Muscle layer of duodenum (tissue), 2 donors: Measurements from ENCODE around the gene IGSF3.
"Not testable (repeated sequence)": the region's sequence is repeated elsewhere in the genome, so short reads cannot be mapped to it uniquely, and the experiment has no call there.

Experiments used
- H3K27ac ChIP-seq: one replicate; pipeline ENCODE4 v1.7.0; 2013; ENCODE audit warnings: mild to moderate bottlenecking, low read length
- H3K27me3 ChIP-seq: one replicate; pipeline ENCODE4 v1.7.0; 2013; ENCODE audit warnings: low read depth, mild to moderate bottlenecking, control low read depth, low read length
- H3K36me3 ChIP-seq, 2 donors: one replicate each; pipeline ENCODE4 v1.7.0; 2013; ENCODE audit warnings: low read length in 2 of 2, control low read depth in 1 of 2, mild to moderate bottlenecking in 1 of 2; ENCODE audit not compliant: insufficient read depth in 2 of 2, control insufficient read depth in 1 of 2
- H3K4me1 ChIP-seq, 2 donors: one replicate each; pipeline ENCODE4 v1.7.0; 2013; ENCODE audit warnings: low read length in 2 of 2, mild to moderate bottlenecking in 2 of 2, control low read depth in 1 of 2, moderate library complexity in 1 of 2; ENCODE audit not compliant: insufficient read depth in 2 of 2, control insufficient read depth in 1 of 2
- H3K4me3 ChIP-seq, 2 donors: one replicate each; pipeline ENCODE4 v1.7.0; 2013; ENCODE audit warnings: low read length in 2 of 2, low read depth in 1 of 2, mild to moderate bottlenecking in 1 of 2
- H3K9me3 ChIP-seq, 2 donors: one replicate each; pipeline ENCODE4 v1.7.0; 2013; ENCODE audit warnings: low read length in 2 of 2, control low read depth in 1 of 2, mild to moderate bottlenecking in 1 of 2; ENCODE audit not compliant: control insufficient read depth in 1 of 2
- donor health status: healthy.

IGSF3 gene

GRCh38 chr1:116606067-116606466, 61.5 kb downstream of the IGSF3 start:
- H3K27ac ChIP-seq, H3K27me3 ChIP-seq, H3K4me1 ChIP-seq, H3K36me3 ChIP-seq, H3K9me3 ChIP-seq, H3K4me3 ChIP-seq: not testable (repeated sequence)

- no peaks in the 10 kb centered on the region for H3K9me3 ChIP-seq
- no peak overlapping the region for H3K27ac ChIP-seq
- H3K4me3 ChIP-seq, result no peak overlapping the region
- no peaks in the 10 kb centered on the region for H3K27me3 ChIP-seq
- no peaks in the 10 kb centered on the region for H3K4me1 ChIP-seq
- H3K36me3 ChIP-seq, result no peaks in the 10 kb centered on the region
Observed at GRCh38 chr1:116605315-116605714, 62.2 kb downstream of the IGSF3 start.

- not testable (repeated sequence) for H3K27ac ChIP-seq, H3K27me3 ChIP-seq
Observed at GRCh38 chr1:116604408-116604807, 63.1 kb downstream of the IGSF3 start.

GRCh38 chr1:116603646-116604045, 63.9 kb downstream of the IGSF3 start:
- H3K4me1 ChIP-seq, H3K4me3 ChIP-seq, H3K36me3 ChIP-seq, H3K27ac ChIP-seq, H3K9me3 ChIP-seq, H3K27me3 ChIP-seq: not testable (repeated sequence)

More at GRCh38 chr1:116604408-116604807, 63.1 kb downstream of the IGSF3 start:
- not testable (repeated sequence) for H3K4me3 ChIP-seq, H3K9me3 ChIP-seq, H3K4me1 ChIP-seq, H3K36me3 ChIP-seq

- not testable (repeated sequence) for H3K27me3 ChIP-seq, H3K27ac ChIP-seq, H3K4me3 ChIP-seq, H3K36me3 ChIP-seq, H3K4me1 ChIP-seq, H3K9me3 ChIP-seq
Observed at GRCh38 chr1:116599369-116599768, 68.2 kb downstream of the IGSF3 start.

GRCh38 chr1:116598420-116599036, 69.0 kb downstream of the IGSF3 start:
- not testable (repeated sequence) for H3K4me3 ChIP-seq, H3K27ac ChIP-seq, H3K27me3 ChIP-seq

GRCh38 chr1:116597388-116597787, 70.1 kb downstream of the IGSF3 start:
- not testable (repeated sequence) for H3K9me3 ChIP-seq, H3K4me3 ChIP-seq, H3K27ac ChIP-seq, H3K27me3 ChIP-seq, H3K36me3 ChIP-seq, H3K4me1 ChIP-seq

More at GRCh38 chr1:116598420-116599036, 69.0 kb downstream of the IGSF3 start:
- not testable (repeated sequence) for H3K9me3 ChIP-seq, H3K4me1 ChIP-seq, H3K36me3 ChIP-seq

- not testable (repeated sequence) for H3K36me3 ChIP-seq, H3K9me3 ChIP-seq, H3K27ac ChIP-seq, H3K4me1 ChIP-seq, H3K4me3 ChIP-seq, H3K27me3 ChIP-seq
Observed at GRCh38 chr1:116596742-116597307, 70.7 kb downstream of the IGSF3 start.

GRCh38 chr1:116595946-116596741, 71.4 kb downstream of the IGSF3 start:
- H3K4me3 ChIP-seq, result peak overlapping the region in 1 of 2 donors; percentile 7
- not testable (repeated sequence) for H3K4me1 ChIP-seq, H3K36me3 ChIP-seq, H3K27me3 ChIP-seq, H3K9me3 ChIP-seq, H3K27ac ChIP-seq

- not testable (repeated sequence) for H3K4me3 ChIP-seq, H3K27ac ChIP-seq, H3K27me3 ChIP-seq, H3K9me3 ChIP-seq, H3K4me1 ChIP-seq, H3K36me3 ChIP-seq
Observed at GRCh38 chr1:116595065-116595840, 72.3 kb downstream of the IGSF3 start.

- not testable (repeated sequence) for H3K27ac ChIP-seq, H3K36me3 ChIP-seq, H3K9me3 ChIP-seq, H3K4me1 ChIP-seq, H3K27me3 ChIP-seq, H3K4me3 ChIP-seq
Observed at GRCh38 chr1:116593977-116594376, 73.6 kb downstream of the IGSF3 start.
